ENCODE results near the gene CACNA1C.

CACNA1C gene

GRCh38 chr12:2034633-2035430, 18.0 kb upstream of the CACNA1C start:
- DNase-seq (ENCODE audit: low spot score) = peak; percentile 26
- FAIRE-seq = no peak

- no peak for FAIRE-seq
- no peak for DNase-seq (ENCODE audit: low spot score)
Measured at GRCh38 chr12:2035431-2036055, 17.2 kb upstream of the CACNA1C start.

GRCh38 chr12:2039034-2039433, 13.8 kb upstream of the CACNA1C start:
- no peak for FAIRE-seq
- no peak for DNase-seq (ENCODE audit: low spot score)

- FAIRE-seq (no peak), DNase-seq (ENCODE audit: low spot score) (no peak)
Measured at GRCh38 chr12:2043054-2043453, 9.7 kb upstream of the CACNA1C start.

DNA sequence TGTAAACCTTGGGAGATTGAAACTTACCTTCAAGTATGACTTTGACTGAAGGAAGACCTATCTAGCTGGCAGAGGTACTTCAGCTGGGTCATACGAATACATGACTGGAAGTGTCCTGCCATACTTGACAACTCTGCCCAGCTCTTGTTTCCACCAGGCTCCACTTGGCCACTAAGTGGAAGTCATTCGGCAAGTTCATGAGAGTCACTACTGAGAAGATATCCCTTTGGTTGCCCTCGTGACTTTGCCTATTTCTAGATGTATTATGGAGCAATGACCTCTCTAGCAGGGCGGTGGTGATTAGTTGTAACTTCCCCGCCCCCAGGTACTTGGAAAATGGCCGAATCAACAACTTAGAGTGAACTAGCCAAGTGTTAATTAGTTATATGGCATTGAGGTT, 8.6 kb upstream of the CACNA1C start:
- DNase-seq (ENCODE audit: low spot score) (no peak), FAIRE-seq (no peak)

DNA sequence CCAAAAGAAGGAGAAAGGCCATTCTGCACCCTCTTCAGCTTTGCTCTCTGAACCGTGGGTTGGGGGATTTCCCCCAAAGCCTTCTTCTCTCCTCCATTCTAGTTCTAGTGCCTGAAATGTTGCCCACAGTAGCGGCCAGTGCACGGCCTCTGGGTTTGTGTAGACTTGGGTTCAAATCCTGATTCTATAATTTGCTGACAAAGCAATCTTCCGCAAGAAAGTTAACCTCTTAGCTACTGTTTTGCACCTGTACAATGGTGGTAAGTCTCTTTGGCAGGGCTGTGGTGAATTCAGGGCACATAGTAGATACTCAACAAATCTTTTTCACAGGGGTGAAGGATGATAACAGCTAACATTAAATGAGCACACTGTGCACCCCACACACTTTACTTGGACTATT, 5.8 kb upstream of the CACNA1C start:
- no peak for FAIRE-seq
- no peak for DNase-seq (ENCODE audit: low spot score)

GRCh38 chr12:2047752-2048151, 5.0 kb upstream of the CACNA1C start:
- FAIRE-seq (no peak), DNase-seq (ENCODE audit: low spot score) (no peak)

DNA sequence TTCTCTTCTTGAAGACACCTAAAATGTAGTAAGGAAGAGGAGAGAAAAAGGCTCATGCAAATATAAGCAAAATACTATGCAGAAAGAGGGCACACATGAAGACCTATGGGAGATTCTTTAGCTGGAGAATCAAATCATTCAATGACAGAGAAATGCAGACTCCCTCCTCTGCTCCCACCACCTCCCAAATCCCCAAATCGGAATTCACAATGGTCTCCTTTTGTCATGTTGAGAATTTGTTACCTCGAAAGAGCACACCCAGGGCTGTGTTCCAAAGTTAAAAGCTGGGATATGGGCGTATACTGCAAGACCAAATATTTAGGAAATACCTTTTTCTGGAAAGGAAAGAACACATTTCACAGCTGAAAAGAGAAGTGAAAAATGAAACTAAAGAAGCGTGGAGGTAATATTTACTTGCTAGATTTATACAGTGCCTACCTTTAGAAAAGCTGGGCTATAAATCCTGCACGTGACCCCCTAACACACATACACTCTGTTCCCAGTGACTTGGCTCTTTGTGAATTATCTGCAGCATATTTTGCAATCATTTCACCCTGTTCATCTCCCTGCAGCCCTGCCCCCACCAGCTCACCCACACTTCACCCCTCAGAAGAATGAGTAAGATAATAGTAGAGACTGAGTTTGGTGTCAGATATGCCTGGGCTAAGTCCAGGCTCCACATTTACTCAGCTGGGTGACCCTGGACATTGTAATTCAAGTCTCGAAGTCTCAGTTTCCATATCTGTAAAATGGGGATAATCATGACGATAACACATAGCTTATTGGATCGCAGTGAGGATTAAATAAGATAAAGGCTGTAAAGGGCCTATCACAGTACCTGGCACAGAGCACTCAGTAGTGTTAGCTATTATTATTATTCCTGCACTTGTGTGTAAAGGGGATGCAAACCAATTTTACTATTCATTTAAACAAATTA, 2.9 kb upstream of the CACNA1C start:
- FAIRE-seq = no peak
- DNase-seq (ENCODE audit: low spot score) = no peak

DNA sequence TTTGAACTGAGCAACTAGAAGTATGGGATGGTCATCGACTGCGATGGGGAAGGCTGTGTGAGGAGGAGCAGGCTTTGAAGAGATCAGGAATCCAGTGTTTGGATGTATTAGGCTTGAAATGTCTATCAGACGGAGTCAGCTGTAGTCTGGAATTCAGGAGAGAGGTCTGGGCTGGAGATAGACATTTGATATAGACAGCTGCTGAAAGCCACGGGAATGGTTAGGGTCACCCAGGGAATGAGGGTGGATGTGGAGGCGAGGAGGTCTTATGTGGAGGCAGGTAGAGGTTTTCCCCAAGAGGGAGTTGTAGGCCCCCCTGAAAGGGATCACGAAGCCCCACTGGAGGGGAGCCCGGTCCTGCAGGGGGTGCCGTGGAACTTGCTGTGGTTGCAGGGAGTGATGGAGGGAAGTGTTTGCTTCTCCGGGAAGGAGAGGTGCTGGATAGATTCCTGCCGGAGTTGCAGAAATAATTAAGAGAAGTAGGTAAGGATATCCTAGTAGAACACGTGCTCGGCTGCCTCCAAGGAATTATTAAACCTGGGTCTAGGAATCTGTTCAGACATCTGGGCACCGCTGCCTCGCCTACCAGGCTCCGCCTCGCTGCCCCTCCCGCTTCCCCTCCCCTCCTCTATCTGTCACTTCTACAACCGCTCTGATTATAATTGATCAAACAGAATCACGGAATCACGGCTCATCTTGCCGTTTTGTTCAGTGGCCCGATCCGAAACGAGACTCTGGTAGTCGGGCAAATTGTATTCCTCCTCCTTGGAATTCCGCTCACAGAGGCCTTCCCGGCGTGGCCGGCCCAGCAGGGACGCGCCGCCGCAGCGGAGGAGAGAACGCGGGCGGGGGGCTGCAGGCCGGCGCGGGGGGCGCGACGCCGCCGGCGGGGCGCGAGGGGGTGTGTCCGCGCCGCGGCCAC, 826 bp upstream of the CACNA1C start:
- FAIRE-seq = no peak
- DNase-seq (ENCODE audit: low spot score) = no peak

GRCh38 chr12:2053691-2054090, 904 bp downstream of the CACNA1C start:
- DNase-seq (ENCODE audit: low spot score) = no peak
- FAIRE-seq = no peak

DNA sequence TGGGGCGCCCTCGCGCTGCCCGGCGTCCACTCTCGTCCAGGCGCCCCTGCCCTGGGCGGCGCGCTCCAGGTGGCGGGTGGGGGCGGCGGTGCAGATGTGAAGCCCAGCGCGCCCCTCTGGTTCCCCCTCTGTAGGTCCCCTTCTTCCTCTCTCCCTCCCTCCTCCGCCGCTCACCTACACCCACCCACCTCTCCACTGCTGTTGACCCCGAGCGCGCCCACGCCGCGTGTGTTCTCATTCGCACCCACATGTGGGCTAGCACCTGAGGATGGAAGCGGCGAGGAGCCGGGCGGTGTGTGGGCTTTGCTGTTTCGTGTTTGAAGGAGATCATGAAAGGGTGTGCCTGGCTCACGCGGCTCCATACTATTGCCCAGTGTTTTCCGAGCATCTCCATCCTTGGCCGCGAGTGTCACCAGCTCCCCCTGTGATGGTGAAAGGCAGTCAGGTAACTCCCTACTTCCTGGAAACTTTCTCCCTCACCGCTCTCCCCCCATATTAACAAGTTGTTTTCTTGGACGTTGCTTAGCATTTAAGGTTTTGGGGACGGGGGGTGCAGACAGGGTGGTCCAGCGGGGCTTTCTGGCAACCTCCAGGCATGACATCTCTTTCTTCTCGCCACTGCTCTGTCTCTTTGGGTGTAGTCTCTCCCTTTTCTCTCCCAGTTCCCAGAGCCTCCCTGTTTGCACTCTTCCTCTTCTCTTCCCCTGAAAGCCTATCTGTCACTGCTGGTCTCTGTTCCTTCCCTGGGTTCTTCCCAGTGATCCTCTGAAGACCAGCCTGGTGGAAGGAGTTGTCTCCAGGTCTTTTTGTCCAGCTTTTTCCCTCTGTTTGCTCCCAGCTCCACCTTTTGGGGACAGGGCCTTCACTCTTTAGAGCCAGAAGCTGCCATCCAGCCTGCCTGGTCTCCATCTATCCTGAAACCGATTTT, 1.6 kb downstream of the CACNA1C start:
- FAIRE-seq = no peak
- DNase-seq (ENCODE audit: low spot score) = no peak

GRCh38 chr12:2057041-2057794, 4.4 kb downstream of the CACNA1C start:
- FAIRE-seq = no peak
- peak; percentile 8 for DNase-seq (ENCODE audit: low spot score)

DNA sequence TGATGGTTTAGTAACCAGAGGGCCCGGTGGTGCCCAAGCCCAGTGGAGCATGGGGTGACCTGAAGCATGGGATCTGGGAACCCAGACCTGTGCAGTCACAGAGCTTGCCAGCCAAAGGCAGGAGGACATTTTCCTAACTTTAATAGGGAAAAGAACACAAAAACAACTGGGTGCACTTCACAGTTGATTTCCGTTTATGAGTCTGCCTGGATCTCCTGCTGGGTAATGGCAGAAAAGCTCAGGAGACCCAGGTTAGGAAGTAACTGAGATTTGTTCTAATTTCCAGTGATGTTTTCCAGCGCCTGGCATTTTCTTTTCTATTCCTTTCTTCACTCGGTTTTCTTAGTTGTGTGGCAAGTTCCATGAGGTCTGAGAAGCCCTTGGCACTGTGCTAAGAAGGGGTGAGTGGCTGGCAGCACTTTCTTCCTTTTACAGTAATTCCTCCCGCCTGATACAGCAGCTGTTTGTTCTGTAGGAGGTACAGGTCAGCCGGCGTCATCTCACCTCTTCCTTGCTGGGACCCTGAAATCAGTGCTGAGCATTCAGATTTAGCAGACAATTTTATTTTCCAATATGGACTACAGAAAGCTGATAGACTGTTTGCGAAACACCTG, 5.1 kb downstream of the CACNA1C start:
- no peak for FAIRE-seq
- DNase-seq (ENCODE audit: low spot score) = no peak

GRCh38 chr12:2058837-2059236, 6.0 kb downstream of the CACNA1C start:
- DNase-seq (ENCODE audit: low spot score) (no peak), FAIRE-seq (no peak)

DNA sequence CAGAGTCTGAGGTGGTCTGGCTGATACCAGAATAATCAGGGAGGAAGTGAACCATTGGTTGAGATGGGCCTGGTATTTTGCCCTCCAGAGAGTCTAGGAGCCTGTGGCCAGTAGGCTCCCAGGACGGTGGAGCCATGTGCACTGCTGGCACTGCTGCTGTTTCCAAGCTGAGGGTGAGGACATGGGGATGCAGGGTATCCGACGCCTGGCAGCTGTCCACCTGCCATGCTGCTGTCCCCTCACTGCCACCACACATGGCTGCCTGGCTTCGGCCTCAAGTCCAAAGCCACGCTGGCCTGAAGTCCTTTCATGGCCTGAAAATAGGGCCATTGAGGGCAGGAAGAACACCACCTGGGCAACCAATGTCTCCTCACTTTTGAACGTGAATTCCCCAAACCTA, 8.6 kb downstream of the CACNA1C start:
- no peak for DNase-seq (ENCODE audit: low spot score)
- FAIRE-seq = no peak

GRCh38 chr12:2064071-2064507, 11.3 kb downstream of the CACNA1C start:
- no peak for DNase-seq (ENCODE audit: low spot score)
- no peak for FAIRE-seq

GRCh38 chr12:2068653-2069052, 15.9 kb downstream of the CACNA1C start:
- DNase-seq (ENCODE audit: low spot score) = no peak
- FAIRE-seq = no peak

DNA sequence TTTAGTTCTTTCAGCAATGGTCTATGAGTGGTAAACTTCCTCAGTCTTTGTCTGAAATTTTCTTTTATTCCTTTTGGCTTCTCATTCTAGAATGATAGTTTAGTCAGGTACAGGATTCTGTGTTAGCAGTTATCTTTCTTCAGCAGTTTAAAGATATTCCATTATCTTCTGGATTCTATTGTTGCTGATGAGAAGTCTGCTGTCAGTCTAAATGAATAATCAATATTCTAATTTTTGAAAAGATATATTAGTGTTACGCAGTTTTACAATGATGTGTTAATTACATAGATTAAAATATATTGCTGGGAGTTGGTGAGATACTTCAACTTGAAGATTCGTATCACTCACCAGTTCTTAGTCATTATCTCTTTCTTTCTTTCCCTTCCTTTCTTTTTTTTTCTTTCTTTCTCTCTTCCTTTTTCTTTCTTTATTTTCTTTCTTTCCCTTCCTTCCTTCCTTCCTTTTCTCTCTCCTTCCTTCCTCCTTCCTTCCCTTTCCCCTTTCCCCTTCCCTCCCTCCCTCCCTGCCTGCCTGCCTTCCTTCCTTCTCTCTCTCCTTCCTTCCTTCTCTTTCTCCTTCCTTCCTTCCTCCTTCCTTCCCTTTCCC, 17.8 kb downstream of the CACNA1C start:
- FAIRE-seq (no peak), DNase-seq (ENCODE audit: low spot score) (no peak)
